GM21515 (cell line): ENCODE measurements around the gene HNRNPA0.

Experiments
- ATAC-seq: cut with Tn5 transposase; IDR thresholded peaks from one replicate; pipeline ENCODE4 v1.9.1; 2021; ENCODE audit not compliant: unreplicated experiment

Gene HNRNPA0

GRCh38 chr5:137728048-137728447 is 26.1 kb downstream of the HNRNPA0 start:
- ATAC-seq = no peak

GRCh38 chr5:137727623-137728022 is 26.5 kb downstream of the HNRNPA0 start:
- ATAC-seq = no peak

GRCh38 chr5:137724251-137724650 is 29.9 kb downstream of the HNRNPA0 start:
- no peak for ATAC-seq

GRCh38 chr5:137718611-137719010 is 35.6 kb downstream of the HNRNPA0 start:
- no peak for ATAC-seq

- no peak for ATAC-seq
Observed at GRCh38 chr5:137716337-137716736, 37.8 kb downstream of the HNRNPA0 start.

GRCh38 chr5:137715456-137715855 is 38.7 kb downstream of the HNRNPA0 start:
- ATAC-seq = no peak

- ATAC-seq = no peak
Observed at GRCh38 chr5:137714946-137715345, 39.2 kb downstream of the HNRNPA0 start.

GRCh38 chr5:137714494-137714893 is 39.7 kb downstream of the HNRNPA0 start:
- no peak for ATAC-seq

- ATAC-seq = no peak
Observed at GRCh38 chr5:137712139-137712667, 42.0 kb downstream of the HNRNPA0 start.

- no peak for ATAC-seq
Observed at GRCh38 chr5:137710086-137710485, 44.1 kb downstream of the HNRNPA0 start.

- ATAC-seq = no peak
Observed at GRCh38 chr5:137708796-137709559, 45.2 kb downstream of the HNRNPA0 start.

GRCh38 chr5:137708062-137708461 is 46.1 kb downstream of the HNRNPA0 start:
- ATAC-seq = no peak

GRCh38 chr5:137706841-137707240 is 47.3 kb downstream of the HNRNPA0 start:
- no peak for ATAC-seq

- ATAC-seq = no peak
Observed at GRCh38 chr5:137705106-137705505, 49.1 kb downstream of the HNRNPA0 start.

- ATAC-seq = no peak
Observed at GRCh38 chr5:137703565-137703964, 50.6 kb downstream of the HNRNPA0 start.

- ATAC-seq = no peak
Observed at GRCh38 chr5:137700282-137700680, 53.9 kb downstream of the HNRNPA0 start.

- ATAC-seq = no peak
Observed at GRCh38 chr5:137699336-137700281, 54.6 kb downstream of the HNRNPA0 start.

- ATAC-seq = no peak
Observed at GRCh38 chr5:137696481-137696880, 57.7 kb downstream of the HNRNPA0 start.

- ATAC-seq = no peak
Observed at GRCh38 chr5:137695651-137696428, 58.3 kb downstream of the HNRNPA0 start.
